HEK293T (cell line): ENCODE results near the gene LRMDA.

Source experiments
- BHLHE40 ChIP-seq: fragments of 450-650 bp; IDR thresholded peaks from 2 replicates; pipeline ENCODE4 v1.6.1; 2016; ENCODE audit warnings: mild to moderate bottlenecking, moderate library complexity, borderline replicate concordance
- FOXK2 ChIP-seq: fragments of 450-650 bp; IDR thresholded peaks from 2 replicates; pipeline ENCODE4 v1.6.1; 2016; ENCODE audit warnings: mild to moderate bottlenecking
- FOXM1 ChIP-seq: fragments of 450-650 bp; IDR thresholded peaks from 2 replicates; pipeline ENCODE4 v1.6.1; 2017; ENCODE audit warnings: mild to moderate bottlenecking, borderline replicate concordance
- HDGF ChIP-seq: fragments of 450-650 bp; IDR thresholded peaks from 2 replicates; pipeline ENCODE4 v1.6.1; 2017; ENCODE audit warnings: antibody characterized with exemption, borderline replicate concordance
- PKNOX1 ChIP-seq: fragments of 450-650 bp; IDR thresholded peaks from 2 replicates; pipeline ENCODE4 v1.6.1; 2016
- SUZ12 ChIP-seq: fragments of 450-650 bp; IDR thresholded peaks from 2 replicates; pipeline ENCODE4 v1.6.1; 2016; ENCODE audit warnings: mild to moderate bottlenecking
- ZNF384 ChIP-seq: fragments of 450-650 bp; IDR thresholded peaks from 2 replicates; pipeline ENCODE4 v1.6.1; 2016

GRCh38 chr10:76209135-76209534 is 777.7 kb downstream of the LRMDA start:
- TF ChIP-seq PKNOX1 (no peak), BHLHE40 (no peak), SUZ12 (no peak), FOXK2 (no peak), HDGF (no peak), ZNF384 (no peak), FOXM1 (no peak)
